HG03442 (cell line): ENCODE measurements around the gene CDK11A.

Source experiments
- ATAC-seq: cut with Tn5 transposase; IDR thresholded peaks from one replicate; pipeline ENCODE4 v1.9.1; 2021; ENCODE audit warnings: mild to moderate bottlenecking, moderate library complexity; ENCODE audit not compliant: unreplicated experiment

Gene CDK11A

GRCh38 chr1:1724035-1724864, at the start of gene CDK11A:
TSS of gene CDK11A (minus strand) at chr1:1724357. CDS start at chr1:1722818, 1,539 bp downstream.
- peak; percentile 87 for ATAC-seq

GRCh38 chr1:1773874-1774273, 49.7 kb upstream of the CDK11A start:
- ATAC-seq, result no peak

- ATAC-seq, result no peak
Measured at GRCh38 chr1:1771096-1771495, 46.9 kb upstream of the CDK11A start.

GRCh38 chr1:1770102-1770501, 45.9 kb upstream of the CDK11A start:
- ATAC-seq, result no peak

- ATAC-seq, result no peak
Measured at GRCh38 chr1:1768249-1768992, 44.3 kb upstream of the CDK11A start.

GRCh38 chr1:1764876-1765470, 40.8 kb upstream of the CDK11A start:
- no peak for ATAC-seq

GRCh38 chr1:1763657-1764621, 39.8 kb upstream of the CDK11A start:
- no peak for ATAC-seq

GRCh38 chr1:1761504-1762376, 37.6 kb upstream of the CDK11A start:
- ATAC-seq, result no peak

- no peak for ATAC-seq
Measured at GRCh38 chr1:1760715-1761114, 36.6 kb upstream of the CDK11A start.

- no peak for ATAC-seq
Measured at GRCh38 chr1:1760345-1760650, 36.1 kb upstream of the CDK11A start.

- ATAC-seq, result no peak
Measured at GRCh38 chr1:1759456-1760344, 35.5 kb upstream of the CDK11A start.

GRCh38 chr1:1758692-1759455, 34.7 kb upstream of the CDK11A start:
- ATAC-seq, result no peak

GRCh38 chr1:1758059-1758621, 34.0 kb upstream of the CDK11A start:
- no peak for ATAC-seq

- ATAC-seq, result no peak
Measured at GRCh38 chr1:1757422-1758058, 33.4 kb upstream of the CDK11A start.

- ATAC-seq, result no peak
Measured at GRCh38 chr1:1756661-1757421, 32.7 kb upstream of the CDK11A start.

- no peak for ATAC-seq
Measured at GRCh38 chr1:1755852-1756251, 31.7 kb upstream of the CDK11A start.

- ATAC-seq, result no peak
Measured at GRCh38 chr1:1755426-1755825, 31.3 kb upstream of the CDK11A start.
